Heart right ventricle (tissue), 16 donors: ENCODE results near the gene KDELR3. TPM values are rescaled to one million over a fixed set of nuclear protein-coding genes. Genes with fewer than 3 reads are reported as not detected.

ENCODE experiments used
- ATAC-seq, 8 donors: fragments of 200-7000 bp; cut with Tn5 transposase; one replicate each; pipeline ENCODE4 v1.9.1; 2020; ENCODE audit warnings: mild to moderate bottlenecking in 8 of 8, moderate library complexity in 8 of 8, moderate number of reproducible peaks in 1 of 8
- DNase-seq, 2 donors: peaks; one replicate each; pipeline ENCODE4 v3.0.0-alpha.2; 2020
- H3K27ac ChIP-seq, 10 donors: fragments of 200-600 bp; sonication (generic) in 2 of 10; one replicate each; pipeline versions ENCODE4 v1.5.0 to v1.8.0; 2020 to 2022; ENCODE audit warnings: mild to moderate bottlenecking in 3 of 10
- H3K27me3 ChIP-seq, 7 donors: fragments of 200-600 bp; one replicate each; pipeline ENCODE4 v1.8.0; 2021 to 2022; ENCODE audit warnings: mild to moderate bottlenecking in 2 of 7
- H3K36me3 ChIP-seq, 9 donors: fragments of 200-600 bp; sonication (generic) in 1 of 9; one replicate each; pipeline versions ENCODE4 v1.5.0 to v1.8.0; 2020 to 2022; ENCODE audit warnings: mild to moderate bottlenecking in 2 of 9
- H3K4me1 ChIP-seq, 9 donors: fragments of 200-600 bp; sonication (generic) in 1 of 9; one replicate each; pipeline versions ENCODE4 v1.5.0 to v1.8.0; 2020 to 2022; ENCODE audit warnings: mild to moderate bottlenecking in 4 of 9
- H3K4me3 ChIP-seq, 10 donors: fragments of 200-600 bp; sonication (generic) in 2 of 10; one replicate each; pipeline versions ENCODE4 v1.5.0 to v1.8.0; 2020 to 2022; ENCODE audit warnings: mild to moderate bottlenecking in 7 of 10, moderate library complexity in 2 of 10
- H3K9me3 ChIP-seq, 11 donors: fragments of 200-600 bp in 10 of 11; sonication (generic) in 2 of 11; one replicate each; pipeline versions ENCODE4 v1.5.0 to v1.8.0; 2013 to 2022; ENCODE audit warnings: mild to moderate bottlenecking in 2 of 11, control low read depth in 1 of 11, moderate library complexity in 1 of 11
- WGBS, 2 donors: extraction: QIAGEN DNeasy Blood & Tissue Kit; methylation state at CpG; one replicate each; pipeline ENCODE4 v1.1.7; 2013; ENCODE audit warnings: inconsistent platforms in 1 of 2; 5-methylcytosine and 5-hydroxymethylcytosine counted together
- intact Hi-C, 10 donors: fragments of 100-400 bp; cut with DNase I; formaldehyde crosslinking; loops; one replicate each; pipeline versions ENCODE4 v1.11.1 to v1.14.2; 2022
- polyA plus RNA-seq, 2 donors: library from polyadenylated mRNA; stranded (reverse); fragments of 200-250 nt; gene quantifications; one replicate each; pipeline ENCODE4 v1.2.3, GENCODE V29; 2013
- total RNA-seq, 10 donors: library from RNA; stranded (reverse); fragmentation: NEBNext Ultra II Directional in 3 of 10; extraction: Animal tissue kit (Norgen Biotek cat#: 25700) in 3 of 10; gene quantifications; one replicate each; pipeline versions ENCODE4 v1.2.1 to v1.2.4, GENCODE V29; 2021 to 2023
- TF ChIP-seq, protein P1 (sequence below), 9 donors: fragments of 200-600 bp; sonication (generic) in 2 of 9; IDR thresholded peaks; one replicate each; pipeline versions ENCODE4 v1.5.0 to v1.8.0; 2021 to 2022; ENCODE audit warnings: antibody characterized with exemption in 9 of 9, mild to moderate bottlenecking in 5 of 9, moderate library complexity in 1 of 9
- donor health status: Arrhythmogenic right ventricular cardiomyopathy.
- donor health status: ischemic (EF 13 %, LVEDD 7.1; RV severe dilation, severe dysfunction).
- donor health status: healthy with polysubstance abuse.
- donor health status: DM: no; HTN: yes; CAD: no.
- donor health status: DM: no; HTN: no; CAD: no.
- donor health status: ischemic (EF 25% LVEDD 6.9; RV normal size, moderate dysfunction).
- donor health status: ischemic (EF 25% LVEDD 5.7; RV mildly dilated, moderate dysfunction).
- donor health status: healthy.
- donor health status: DM: yes; HTN: yes; CAD: no.
- donor health status: Ischemic cardiomyopathy.
- donor health status: ischemic (EF 35%, LVEDD 5.7; RV mildly dilated, moderate dysfunction).
- donor health status: nonischemic (EF 11% LVEDD 7.7; RV severe dilation, severe dysfunction).
- donor health status: DM: yes; HTN: yes; CAD: no.
- donor health status: PGD.
- donor health status: ischemic (EF 29% LVEDD 5.4; RV normal size, mild dysfunction).
- donor health status: nonischemic (EF 23%, LVEDD 6.1; RV moderate dilation, normal function).

The KDELR3 gene
- total and polyA plus RNA-seq, 12 donors: 3.4 to 12.9 (median 9.0) TPM

DNA sequence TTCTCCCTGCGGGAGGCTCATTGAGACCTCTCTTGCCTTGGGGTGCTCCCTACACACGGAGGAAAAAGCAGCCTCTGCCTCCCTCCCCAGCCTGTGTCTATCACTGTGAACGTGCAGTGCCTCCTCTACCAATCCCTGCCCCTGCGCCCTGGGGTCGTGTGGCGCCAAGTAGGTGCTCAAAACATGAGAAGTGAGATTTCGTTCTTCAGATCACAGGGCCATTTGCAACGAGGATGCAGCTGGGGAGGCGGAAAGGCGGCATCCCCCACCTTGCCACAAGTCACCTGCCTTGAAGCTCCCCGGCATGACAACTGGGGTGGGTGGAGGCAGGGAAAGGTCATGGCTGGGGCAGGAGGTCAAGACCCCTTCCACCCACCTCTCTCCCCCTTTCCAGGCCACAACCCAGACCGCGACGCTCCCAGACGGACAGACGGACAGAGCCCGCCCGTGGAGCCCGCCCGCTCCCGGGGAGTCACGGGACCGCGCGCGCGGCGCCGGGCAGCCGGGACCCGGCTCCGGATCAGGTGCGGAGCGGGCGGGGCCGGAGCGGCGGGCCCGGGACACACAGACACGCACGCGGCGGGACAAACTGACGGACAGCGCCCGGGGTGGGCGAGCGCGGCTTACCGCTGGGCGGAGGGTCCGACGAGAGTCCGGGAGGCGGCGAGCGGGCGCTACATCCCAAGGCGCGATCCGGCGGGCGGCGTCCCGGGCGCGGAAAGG, 13.4 kb upstream of the KDELR3 start:
- no peak for DNase-seq
- intact Hi-C loops: loop anchor here in 1 of 10 donors (5.0 kb wide), 1 partner anchor 42 kb away; no protein-coding TSS in a partner anchor
- peak in 3 of 8 donors; percentile 14 to 29 (median 16) for ATAC-seq
- WGBS, 2 donors: 7% methylated on average over 49 to 65 of the region's 67 CpGs
- Histone ChIP-seq H3K36me3 (no peaks in the 10 kb centered on the region), H3K27ac (peak overlapping the region in 9 of 10 donors; percentile 20 to 99 (median 91)), H3K4me3 (peak overlapping the region; percentile 23 to 63 (median 52)), H3K9me3 (no peaks in the 10 kb centered on the region), H3K27me3 (peaks cover 10 to 92% (median 57%) of the 10 kb centered on the region in 7 donors), H3K4me1 (peaks cover 3 to 61% (median 22%) of the 10 kb centered on the region in 9 donors)
- TF ChIP-seq, protein P1, sequence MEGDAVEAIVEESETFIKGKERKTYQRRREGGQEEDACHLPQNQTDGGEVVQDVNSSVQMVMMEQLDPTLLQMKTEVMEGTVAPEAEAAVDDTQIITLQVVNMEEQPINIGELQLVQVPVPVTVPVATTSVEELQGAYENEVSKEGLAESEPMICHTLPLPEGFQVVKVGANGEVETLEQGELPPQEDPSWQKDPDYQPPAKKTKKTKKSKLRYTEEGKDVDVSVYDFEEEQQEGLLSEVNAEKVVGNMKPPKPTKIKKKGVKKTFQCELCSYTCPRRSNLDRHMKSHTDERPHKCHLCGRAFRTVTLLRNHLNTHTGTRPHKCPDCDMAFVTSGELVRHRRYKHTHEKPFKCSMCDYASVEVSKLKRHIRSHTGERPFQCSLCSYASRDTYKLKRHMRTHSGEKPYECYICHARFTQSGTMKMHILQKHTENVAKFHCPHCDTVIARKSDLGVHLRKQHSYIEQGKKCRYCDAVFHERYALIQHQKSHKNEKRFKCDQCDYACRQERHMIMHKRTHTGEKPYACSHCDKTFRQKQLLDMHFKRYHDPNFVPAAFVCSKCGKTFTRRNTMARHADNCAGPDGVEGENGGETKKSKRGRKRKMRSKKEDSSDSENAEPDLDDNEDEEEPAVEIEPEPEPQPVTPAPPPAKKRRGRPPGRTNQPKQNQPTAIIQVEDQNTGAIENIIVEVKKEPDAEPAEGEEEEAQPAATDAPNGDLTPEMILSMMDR (IDR thresholded peaks at IDR 0.05): no peak

DNA sequence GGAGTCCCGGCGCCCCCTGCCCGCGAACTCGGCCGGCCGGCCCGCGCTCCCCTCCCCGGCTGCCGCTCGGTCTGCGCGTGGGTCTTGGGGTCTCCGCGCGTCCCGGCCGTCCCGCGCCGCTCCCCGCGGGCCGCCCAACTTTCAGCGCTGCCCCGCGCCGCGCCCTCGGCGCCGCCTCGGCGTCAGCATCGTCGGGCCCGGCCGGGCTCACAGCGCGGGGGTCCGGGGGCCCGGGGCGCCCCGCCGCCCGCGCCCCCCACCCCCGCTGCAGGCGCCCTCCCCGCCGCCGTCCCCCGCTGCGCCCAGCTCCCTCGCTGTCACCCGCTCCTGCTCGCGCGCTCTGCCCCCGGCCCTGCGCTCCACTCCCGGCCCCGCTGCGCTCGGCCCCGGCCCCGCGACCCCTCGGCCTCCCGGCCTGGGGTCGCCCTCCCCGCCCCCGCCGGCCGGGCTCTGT, 12.8 kb upstream of the KDELR3 start, which contains the start of gene KCNJ4:
KCNJ4 (minus strand) TSS at position 124 of the 454 bp plus-strand sequence. CDS start 27,067 bp downstream, outside the sequence.
- intact Hi-C loops: no loop called here
- ATAC-seq (no peak), DNase-seq (no peak)
- Histone ChIP-seq H3K36me3 (no peaks in the 10 kb centered on the region), H3K4me3 (peak within 1 kb of the TSS; percentile 23 to 63 (median 54)), H3K4me1 (peaks cover 3 to 59% (median 16%) of the 10 kb centered on the region in 9 donors), H3K27me3 (peaks cover 10 to 93% (median 62%) of the 10 kb centered on the region in 7 donors), H3K9me3 (no peaks in the 10 kb centered on the region), H3K27ac (peak within 1 kb of the TSS in 9 of 10 donors; percentile 20 to 99 (median 91))
- TF ChIP-seq, protein P1 (IDR thresholded peaks at IDR 0.05): no peak
- WGBS, 2 donors: 1 to 3% methylated on average over 49 to 71 of the region's 76 CpGs

DNA sequence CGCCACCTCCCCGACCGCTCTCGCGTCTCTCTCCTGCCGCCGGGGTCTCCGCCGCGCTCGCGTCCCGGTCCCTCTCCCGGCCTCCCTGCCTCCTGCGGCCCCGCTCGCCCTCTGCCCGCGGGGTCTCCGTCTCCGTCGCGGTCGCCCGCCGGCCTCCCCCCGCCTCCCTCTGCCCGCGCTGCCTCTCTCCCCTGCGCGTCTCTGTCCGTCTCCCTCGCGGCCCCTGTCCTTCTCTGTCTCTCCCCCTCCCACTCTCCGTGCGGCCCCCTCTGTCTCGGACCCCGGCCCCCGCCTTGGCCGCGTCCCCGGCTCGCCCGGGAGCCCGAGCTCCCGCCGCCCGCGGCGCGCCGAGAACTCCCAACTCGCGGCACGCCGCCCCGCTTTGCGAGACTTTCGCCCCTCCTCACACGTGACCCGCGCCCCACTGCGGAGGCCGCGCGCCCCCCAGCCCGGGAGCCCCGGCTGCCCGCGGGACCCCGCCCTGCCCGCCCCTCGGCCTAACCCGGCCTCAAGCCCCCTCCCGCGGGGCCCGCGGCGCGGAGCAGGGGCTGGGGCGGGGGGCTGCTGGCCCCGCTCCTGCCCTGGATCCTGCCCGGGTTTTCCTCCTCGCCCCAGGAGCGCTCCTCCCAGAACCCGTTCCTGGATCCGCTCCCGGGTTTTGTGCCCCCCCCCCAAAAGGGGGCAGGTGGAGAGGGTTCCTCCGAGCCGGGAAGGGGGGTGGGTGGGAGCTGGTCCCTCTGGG, 12.2 kb upstream of the KDELR3 start:
- Histone ChIP-seq H3K27ac (peak overlapping the region in 8 of 10 donors; percentile 28 to 99 (median 82)), H3K4me1 (peaks cover 3 to 58% (median 14%) of the 10 kb centered on the region in 9 donors), H3K4me3 (peak overlapping the region; percentile 18 to 61 (median 54)), H3K27me3 (peaks cover 10 to 93% (median 60%) of the 10 kb centered on the region in 7 donors), H3K36me3 (no peaks in the 10 kb centered on the region), H3K9me3 (no peaks in the 10 kb centered on the region)
- DNase-seq (peak in 1 of 2 donors; percentile 66), ATAC-seq (peak in 2 of 8 donors; percentile 1)
- TF ChIP-seq, protein P1 (IDR thresholded peaks at IDR 0.05): no peak
- intact Hi-C loops: no loop called here
- WGBS, 2 donors: 1% methylated on average over 34 to 90 of the region's 90 CpGs

DNA sequence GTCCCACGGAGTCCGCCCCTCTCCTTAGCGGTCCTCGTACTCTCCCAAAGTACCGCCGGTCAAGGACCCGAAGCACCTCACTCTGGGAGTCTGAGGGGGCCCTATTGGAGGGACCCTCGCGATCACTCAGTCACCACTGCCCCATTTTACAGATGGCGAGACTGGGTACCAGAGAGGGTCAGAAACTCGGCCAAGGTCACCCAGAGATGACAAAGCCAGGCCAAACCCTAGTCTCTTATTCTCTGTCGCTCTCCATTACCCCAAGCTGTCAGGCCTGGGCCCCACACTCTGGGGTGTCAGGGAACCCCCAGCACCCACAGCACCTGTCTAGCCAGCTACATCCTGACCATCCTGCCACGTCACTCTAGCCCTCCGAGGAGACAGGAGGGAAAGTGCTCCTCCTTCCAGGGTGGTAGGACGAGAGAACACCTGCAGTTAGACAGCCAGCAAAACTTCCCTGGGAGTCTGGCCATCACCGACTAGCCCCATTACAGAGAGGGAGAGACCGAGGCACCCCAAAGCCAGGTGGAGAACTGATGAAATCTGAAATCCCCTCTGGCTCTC, 11.5 kb upstream of the KDELR3 start:
- 50 to 52% methylated on average over 17 of the region's 17 CpGs for WGBS, 2 donors
- Histone ChIP-seq H3K9me3 (no peaks in the 10 kb centered on the region), H3K27me3 (peaks cover 10 to 94% (median 60%) of the 10 kb centered on the region in 7 donors), H3K4me3 (peak overlapping the region in 9 of 10 donors; percentile 45 to 61 (median 56)), H3K27ac (peak overlapping the region in 8 of 10 donors; percentile 28 to 99 (median 80)), H3K4me1 (peaks cover 3 to 57% (median 14%) of the 10 kb centered on the region in 9 donors), H3K36me3 (no peaks in the 10 kb centered on the region)
- DNase-seq (no peak), ATAC-seq (peak in 1 of 8 donors; percentile 5)
- TF ChIP-seq, protein P1 (IDR thresholded peaks at IDR 0.05): no peak
- intact Hi-C loops: no loop called here
